Aorta (tissue), 5 donors: ENCODE measurements around the gene ATXN1. TPM values are rescaled to one million over a fixed set of nuclear protein-coding genes. Genes with fewer than 3 reads are reported as not detected.

Experiments used
- ATAC-seq: fragments of 200-7000 bp; cut with Tn5 transposase; one replicate; pipeline ENCODE4 v1.9.1; 2022; ENCODE audit warnings: moderate library complexity; ENCODE audit not compliant: low FRiP score
- DNase-seq, 2 donors: peaks; one replicate each; pipeline ENCODE4 v3.0.0-alpha.2; 2020
- H3K27ac ChIP-seq, 2 donors: one replicate each; pipeline ENCODE4 v1.5.1; 2013; ENCODE audit warnings: low read length in 2 of 2, mild to moderate bottlenecking in 2 of 2, moderate library complexity in 2 of 2, control low read depth in 1 of 2, inconsistent platforms in 1 of 2, low read depth in 1 of 2
- H3K27me3 ChIP-seq, 2 donors: one replicate each; pipeline ENCODE4 v1.6.1; 2013; ENCODE audit warnings: control low read depth in 1 of 2, low read length in 1 of 2, mild to moderate bottlenecking in 1 of 2, moderate library complexity in 1 of 2; ENCODE audit not compliant: insufficient read depth in 2 of 2, control insufficient read depth in 1 of 2
- H3K36me3 ChIP-seq, 2 donors: one replicate each; pipeline ENCODE4 v1.6.1; 2013; ENCODE audit warnings: control low read depth in 1 of 2, low read length in 1 of 2, mild to moderate bottlenecking in 1 of 2; ENCODE audit not compliant: insufficient read depth in 2 of 2, control insufficient read depth in 1 of 2
- H3K4me1 ChIP-seq, 2 donors: one replicate each; pipeline ENCODE4 v1.6.1; 2013; ENCODE audit warnings: low read length in 2 of 2, control low read depth in 1 of 2, mild to moderate bottlenecking in 1 of 2, moderate library complexity in 1 of 2; ENCODE audit not compliant: insufficient read depth in 2 of 2, control insufficient read depth in 1 of 2
- H3K4me3 ChIP-seq, 2 donors: one replicate each; pipeline ENCODE4 v1.5.1; 2013; ENCODE audit warnings: low read length in 2 of 2, control low read depth in 1 of 2, mild to moderate bottlenecking in 1 of 2
- H3K9me3 ChIP-seq: one replicate; pipeline ENCODE4 v1.6.1; 2013; ENCODE audit warnings: mild to moderate bottlenecking, low read length; ENCODE audit not compliant: control insufficient read depth
- WGBS, 2 donors: extraction: QIAGEN DNeasy Blood & Tissue Kit; methylation state at CpG; one replicate each; pipeline ENCODE4 v1.1.7; 2013; 5-methylcytosine and 5-hydroxymethylcytosine counted together
- intact Hi-C, 2 donors: fragments of 100-400 bp; cut with DNase I; formaldehyde crosslinking; loops; one replicate each; pipeline versions ENCODE4 v1.14.2 to v1.15.0; 2022
- polyA plus RNA-seq, 2 donors: library from polyadenylated mRNA; stranded (reverse); fragments of 200-250 nt; gene quantifications; one replicate each; pipeline ENCODE4 v1.2.3, GENCODE V29; 2013
- total RNA-seq, 2 donors: library from RNA; stranded (reverse); fragmentation: NEBNext Ultra II Directional; extraction: Animal tissue kit (Norgen Biotek cat#: 25700); gene quantifications; one replicate each; pipeline ENCODE4 v1.2.1, GENCODE V29; 2021
- donor health status: healthy with polysubstance abuse.
- donor health status: Bipolar disorder and iron deficiency.
- donor health status: DM: no; HTN: no; CAD: no.
- donor health status: DM: no; HTN: no; CAD: no.
- donor health status: DM: yes; HTN: yes; CAD: no.

ATXN1 gene
- total and polyA plus RNA-seq, 4 donors = 11.5 to 85.5 (median 45.8) TPM

GRCh38 chr6:16677458-16677857 is 83.8 kb downstream of the ATXN1 start:
- Histone ChIP-seq H3K27me3 (no peaks in the 10 kb centered on the region), H3K9me3 (no peaks in the 10 kb centered on the region), H3K4me1 (peaks cover 2 to 5% of the 10 kb centered on the region in 2 donors), H3K27ac (no peak overlapping the region), H3K4me3 (no peak overlapping the region), H3K36me3 (no peaks in the 10 kb centered on the region)
- WGBS, 2 donors = 59 to 70% methylated on average over 2 of the region's 2 CpGs
- intact Hi-C loops = no loop called here
- ATAC-seq (no peak), DNase-seq (no peak)

GRCh38 chr6:16676978-16677377 is 84.3 kb downstream of the ATXN1 start:
- Histone ChIP-seq H3K4me3 (no peak overlapping the region), H3K27ac (no peak overlapping the region), H3K36me3 (no peaks in the 10 kb centered on the region), H3K4me1 (peaks cover 3 to 5% of the 10 kb centered on the region in 2 donors), H3K27me3 (no peaks in the 10 kb centered on the region), H3K9me3 (no peaks in the 10 kb centered on the region)
- intact Hi-C loops = no loop called here
- WGBS, 2 donors = 35 to 42% methylated on average over 6 of the region's 6 CpGs
- no peak for DNase-seq
- ATAC-seq = no peak

- no peak for ATAC-seq
Observed at GRCh38 chr6:16676376-16676775, 84.9 kb downstream of the ATXN1 start.

GRCh38 chr6:16674801-16675392 is 86.4 kb downstream of the ATXN1 start:
- intact Hi-C loops = no loop called here
- WGBS, 2 donors = 66 to 69% methylated on average over 4 of the region's 4 CpGs
- DNase-seq (no peak), ATAC-seq (no peak)
- no peaks in the 10 kb centered on the region for H3K9me3 ChIP-seq
- peaks cover 3 to 5% of the 10 kb centered on the region in 2 donors for H3K4me1 ChIP-seq
- H3K36me3 ChIP-seq = no peaks in the 10 kb centered on the region
- no peaks in the 10 kb centered on the region for H3K27me3 ChIP-seq
- H3K27ac ChIP-seq = no peak overlapping the region
- no peak overlapping the region for H3K4me3 ChIP-seq

More at GRCh38 chr6:16676376-16676775, 84.9 kb downstream of the ATXN1 start:
- peaks cover 3 to 5% of the 10 kb centered on the region in 2 donors for H3K4me1 ChIP-seq
- no peak overlapping the region for H3K27ac ChIP-seq
- no peak for DNase-seq
- H3K27me3 ChIP-seq = no peaks in the 10 kb centered on the region
- WGBS, 2 donors = 45 to 53% methylated on average over 2 of the region's 2 CpGs
- intact Hi-C loops = no loop called here
- H3K9me3 ChIP-seq = no peaks in the 10 kb centered on the region
- H3K4me3 ChIP-seq = no peak overlapping the region
- H3K36me3 ChIP-seq = no peaks in the 10 kb centered on the region

GRCh38 chr6:16673011-16673797 is 88.1 kb downstream of the ATXN1 start:
- intact Hi-C loops = no loop called here
- peaks cover 5 to 9% of the 10 kb centered on the region in 2 donors for H3K4me1 ChIP-seq
- no peak for ATAC-seq

GRCh38 chr6:16671302-16672289 is 89.7 kb downstream of the ATXN1 start:
- DNase-seq (no peak), ATAC-seq (no peak)
- no peaks in the 10 kb centered on the region for H3K36me3 ChIP-seq
- WGBS, 2 donors = 53% methylated on average over 6 of the region's 6 CpGs
- no peak overlapping the region for H3K4me3 ChIP-seq
- no peak overlapping the region for H3K27ac ChIP-seq
- no peaks in the 10 kb centered on the region for H3K27me3 ChIP-seq
- peaks cover 5 to 12% of the 10 kb centered on the region in 2 donors for H3K4me1 ChIP-seq
- no peaks in the 10 kb centered on the region for H3K9me3 ChIP-seq
- intact Hi-C loops = no loop called here

More at GRCh38 chr6:16673011-16673797, 88.1 kb downstream of the ATXN1 start:
- 77 to 82% methylated on average over 9 of the region's 9 CpGs for WGBS, 2 donors
- H3K27ac ChIP-seq = no peak overlapping the region
- no peak for DNase-seq
- no peaks in the 10 kb centered on the region for H3K9me3 ChIP-seq
- H3K27me3 ChIP-seq = no peaks in the 10 kb centered on the region
- H3K36me3 ChIP-seq = no peaks in the 10 kb centered on the region
- no peak overlapping the region for H3K4me3 ChIP-seq

- 36 to 39% methylated on average over 2 of the region's 2 CpGs for WGBS, 2 donors
- H3K27me3 ChIP-seq = no peaks in the 10 kb centered on the region
- H3K9me3 ChIP-seq = no peaks in the 10 kb centered on the region
- H3K4me3 ChIP-seq = no peak overlapping the region
- no peak for ATAC-seq
- intact Hi-C loops = no loop called here
- H3K4me1 ChIP-seq = peaks cover 5 to 12% of the 10 kb centered on the region in 2 donors
- H3K36me3 ChIP-seq = no peaks in the 10 kb centered on the region
- no peak overlapping the region for H3K27ac ChIP-seq
- DNase-seq = no peak
Observed at GRCh38 chr6:16670617-16671051, 90.6 kb downstream of the ATXN1 start.

- Histone ChIP-seq H3K4me1 (peaks cover 5 to 12% of the 10 kb centered on the region in 2 donors), H3K36me3 (no peaks in the 10 kb centered on the region), H3K4me3 (no peak overlapping the region), H3K27me3 (no peaks in the 10 kb centered on the region), H3K27ac (no peak overlapping the region), H3K9me3 (no peaks in the 10 kb centered on the region)
- WGBS, 2 donors = 25 to 30% methylated on average over 4 of the region's 4 CpGs
- DNase-seq (peak in 1 of 2 donors; percentile 73), ATAC-seq (peak; percentile 44)
- intact Hi-C loops = no loop called here
Observed at GRCh38 chr6:16670183-16670582, 91.1 kb downstream of the ATXN1 start.
